Fibroblast of lung (primary cell): ENCODE results near the gene ODAD3. TPM values are rescaled to one million over a fixed set of nuclear protein-coding genes. Genes with fewer than 3 reads are reported as not detected.
A peak's percentile ranks its signal among the peaks of the same experiment; 100 is the strongest.

Source experiments
- DNase-seq, 2 donors: peaks; one replicate each; pipeline versions ENCODE4 v3.0.0 to v3.0.0-alpha.2; 2010; ENCODE audit warnings: low read depth in 2 of 2
- H2AFZ ChIP-seq: 2 replicates; pipeline ENCODE4 v1.5.1; 2012; ENCODE audit warnings: low read length, control low read depth, inconsistent platforms
- H3K27ac ChIP-seq: 2 replicates; pipeline ENCODE4 v1.5.1; 2011; ENCODE audit warnings: low read length, control low read depth; ENCODE audit not compliant: insufficient read depth
- H3K27me3 ChIP-seq: 2 replicates; pipeline ENCODE4 v1.5.1; 2011; ENCODE audit warnings: mild to moderate bottlenecking, low read length; ENCODE audit not compliant: control insufficient read depth, insufficient read depth
- H3K36me3 ChIP-seq: 2 replicates; pipeline ENCODE4 v1.5.1; 2011; ENCODE audit warnings: low read length; ENCODE audit not compliant: control insufficient read depth, insufficient read depth
- H3K4me1 ChIP-seq: 2 replicates; pipeline ENCODE4 v1.5.1; 2011; ENCODE audit warnings: low read length; ENCODE audit not compliant: control insufficient read depth, insufficient read depth; ENCODE audit errors: extremely low read depth
- H3K4me2 ChIP-seq: 2 replicates; pipeline ENCODE4 v1.5.1; 2011; ENCODE audit warnings: low read length, control low read depth; ENCODE audit not compliant: insufficient read depth; ENCODE audit errors: extremely low read depth
- H3K4me3 ChIP-seq, 4 experiments: fragments of 200-600 bp in 1 of 4; sonication (generic) in 1 of 4; replicated peaks in 1 of 4; 2 replicates each; pipeline ENCODE4 v1.5.1; 2011 to 2016; ENCODE audit warnings: low read length in 4 of 4, low read depth in 3 of 4, mild to moderate bottlenecking in 3 of 4, control low read depth in 2 of 4, inconsistent platforms in 1 of 4, mixed read lengths in 1 of 4; ENCODE audit not compliant: insufficient read depth in 1 of 4; ENCODE audit errors: control extremely low read depth in 1 of 4
- H3K79me2 ChIP-seq: 2 replicates; pipeline ENCODE4 v1.5.1; 2012; ENCODE audit warnings: mild to moderate bottlenecking, low read length, inconsistent platforms; ENCODE audit not compliant: control insufficient read depth, insufficient read depth
- H3K9ac ChIP-seq: 2 replicates; pipeline ENCODE4 v1.5.1; 2011; ENCODE audit warnings: mild to moderate bottlenecking, low read length, control low read depth; ENCODE audit not compliant: insufficient read depth
- H3K9me3 ChIP-seq: 2 replicates; pipeline ENCODE4 v1.5.1; 2012; ENCODE audit warnings: low read depth, low read length; ENCODE audit not compliant: control insufficient read depth, insufficient read depth
- H4K20me1 ChIP-seq: 2 replicates; pipeline ENCODE4 v1.5.1; 2011; ENCODE audit warnings: low read length; ENCODE audit not compliant: control insufficient read depth, insufficient read depth; ENCODE audit errors: extremely low read depth
- EZH2 ChIP-seq: IDR thresholded peaks from 2 replicates; pipeline ENCODE4 v1.5.1; 2012; ENCODE audit warnings: low read length, control low read depth, mild to moderate bottlenecking; ENCODE audit errors: missing control alignments
- polyA plus RNA-seq, 2 donors: library from polyadenylated mRNA; depleted of rRNA in 1 of 2; stranded (reverse) in 1 of 2; unstranded in 1 of 2; fragments of >200 nt; gene quantifications; 2 replicates each; pipeline ENCODE4 v1.2.1, GENCODE V29; 2011 to 2012; ENCODE audit warnings: missing spikeins in 1 of 2
- total RNA-seq: library from RNA; depleted of rRNA; stranded (reverse); fragments of >200 nt; gene quantifications from 2 replicates; pipeline ENCODE4 v1.2.1, GENCODE V29; 2014
- TF ChIP-seq, protein P1 (sequence below), 2 donors: IDR thresholded peaks in 1 of 2; conservative IDR thresholded peaks in 1 of 2; 1 replicate in 1 of 2; 2 replicates in 1 of 2; pipeline ENCODE4 v1.5.1; 2011 to 2012; ENCODE audit warnings: low read length in 2 of 2, control low read depth in 1 of 2, inconsistent platforms in 1 of 2, low read depth in 1 of 2, mild to moderate bottlenecking in 1 of 2

The ODAD3 gene
- total and polyA plus RNA-seq, 2 donors (not counting 1 experiment from before 2014, with no cell fraction given): 0.32 to 0.66 TPM

DNA sequence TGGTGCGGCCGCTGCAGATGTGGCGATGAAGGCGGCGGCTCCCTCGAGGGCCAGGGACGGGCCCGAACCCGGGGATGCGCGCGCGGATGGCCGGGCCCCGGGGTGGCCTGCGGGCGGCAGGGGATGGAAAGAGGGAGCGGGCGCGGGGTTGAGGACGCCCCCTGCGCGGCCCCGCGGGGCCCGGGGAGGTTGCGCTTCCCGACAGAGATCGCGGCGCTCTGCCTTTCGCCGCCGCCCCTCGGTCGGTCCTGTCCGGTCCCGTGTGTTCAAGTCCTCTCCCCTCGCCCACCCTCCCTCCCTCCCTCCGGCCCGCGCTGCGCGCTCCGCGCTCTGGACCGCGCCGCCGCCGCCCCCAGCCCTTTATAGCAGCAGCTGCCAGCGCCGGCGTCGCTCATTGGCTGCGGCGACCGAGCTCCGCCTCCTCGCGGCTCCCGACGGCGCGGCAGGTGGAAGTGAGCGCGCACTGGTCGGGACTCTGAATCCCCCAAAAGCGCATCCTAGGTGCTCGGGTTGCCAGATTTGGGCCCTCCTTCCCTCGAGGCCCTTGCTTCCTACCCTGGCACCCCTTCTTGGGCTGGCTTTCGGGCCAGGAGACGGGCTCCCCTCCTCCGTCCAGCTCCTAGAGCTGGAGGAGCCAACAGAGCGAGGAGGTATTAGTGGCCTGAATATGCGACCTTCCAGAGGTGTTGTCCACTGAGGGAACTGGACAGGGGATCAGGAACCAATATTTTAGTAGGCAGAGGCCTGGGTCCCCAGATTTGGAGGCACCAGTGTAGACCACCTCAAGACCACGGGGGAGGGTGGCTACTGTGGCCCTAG is 46.0 kb upstream of the ODAD3 start, which contains the start of gene ELAVL3:
Gene ELAVL3, minus strand, starts transcription at position 332 of the 819 bp plus-strand sequence. CDS start 438 bp downstream, outside the sequence.
- Histone ChIP-seq H3K9me3 (no peaks in the 10 kb centered on the region), H3K4me2 (peak within 1 kb of the TSS; percentile 13), H3K79me2 (no peaks in the 10 kb centered on the region), H3K4me3 (no peak within 1 kb of the TSS), H3K27ac (no peak within 1 kb of the TSS), H2AFZ (no peak within 1 kb of the TSS), H4K20me1 (no peaks in the 10 kb centered on the region), H3K36me3 (no peaks in the 10 kb centered on the region), H3K4me1 (no peaks in the 10 kb centered on the region), H3K27me3 (peaks cover 29% of the 10 kb centered on the region), H3K9ac (no peak within 1 kb of the TSS)
- no peak for DNase-seq
- no peak for TF ChIP-seq EZH2
- TF ChIP-seq, protein P1, sequence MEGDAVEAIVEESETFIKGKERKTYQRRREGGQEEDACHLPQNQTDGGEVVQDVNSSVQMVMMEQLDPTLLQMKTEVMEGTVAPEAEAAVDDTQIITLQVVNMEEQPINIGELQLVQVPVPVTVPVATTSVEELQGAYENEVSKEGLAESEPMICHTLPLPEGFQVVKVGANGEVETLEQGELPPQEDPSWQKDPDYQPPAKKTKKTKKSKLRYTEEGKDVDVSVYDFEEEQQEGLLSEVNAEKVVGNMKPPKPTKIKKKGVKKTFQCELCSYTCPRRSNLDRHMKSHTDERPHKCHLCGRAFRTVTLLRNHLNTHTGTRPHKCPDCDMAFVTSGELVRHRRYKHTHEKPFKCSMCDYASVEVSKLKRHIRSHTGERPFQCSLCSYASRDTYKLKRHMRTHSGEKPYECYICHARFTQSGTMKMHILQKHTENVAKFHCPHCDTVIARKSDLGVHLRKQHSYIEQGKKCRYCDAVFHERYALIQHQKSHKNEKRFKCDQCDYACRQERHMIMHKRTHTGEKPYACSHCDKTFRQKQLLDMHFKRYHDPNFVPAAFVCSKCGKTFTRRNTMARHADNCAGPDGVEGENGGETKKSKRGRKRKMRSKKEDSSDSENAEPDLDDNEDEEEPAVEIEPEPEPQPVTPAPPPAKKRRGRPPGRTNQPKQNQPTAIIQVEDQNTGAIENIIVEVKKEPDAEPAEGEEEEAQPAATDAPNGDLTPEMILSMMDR (conservative IDR thresholded peaks at IDR 0.05 in 1 of 2, IDR thresholded peaks at IDR 0.05 in 1 of 2; ENCODE audit: low read depth in 1 of 2, low read length in 2 of 2): no peak

DNA sequence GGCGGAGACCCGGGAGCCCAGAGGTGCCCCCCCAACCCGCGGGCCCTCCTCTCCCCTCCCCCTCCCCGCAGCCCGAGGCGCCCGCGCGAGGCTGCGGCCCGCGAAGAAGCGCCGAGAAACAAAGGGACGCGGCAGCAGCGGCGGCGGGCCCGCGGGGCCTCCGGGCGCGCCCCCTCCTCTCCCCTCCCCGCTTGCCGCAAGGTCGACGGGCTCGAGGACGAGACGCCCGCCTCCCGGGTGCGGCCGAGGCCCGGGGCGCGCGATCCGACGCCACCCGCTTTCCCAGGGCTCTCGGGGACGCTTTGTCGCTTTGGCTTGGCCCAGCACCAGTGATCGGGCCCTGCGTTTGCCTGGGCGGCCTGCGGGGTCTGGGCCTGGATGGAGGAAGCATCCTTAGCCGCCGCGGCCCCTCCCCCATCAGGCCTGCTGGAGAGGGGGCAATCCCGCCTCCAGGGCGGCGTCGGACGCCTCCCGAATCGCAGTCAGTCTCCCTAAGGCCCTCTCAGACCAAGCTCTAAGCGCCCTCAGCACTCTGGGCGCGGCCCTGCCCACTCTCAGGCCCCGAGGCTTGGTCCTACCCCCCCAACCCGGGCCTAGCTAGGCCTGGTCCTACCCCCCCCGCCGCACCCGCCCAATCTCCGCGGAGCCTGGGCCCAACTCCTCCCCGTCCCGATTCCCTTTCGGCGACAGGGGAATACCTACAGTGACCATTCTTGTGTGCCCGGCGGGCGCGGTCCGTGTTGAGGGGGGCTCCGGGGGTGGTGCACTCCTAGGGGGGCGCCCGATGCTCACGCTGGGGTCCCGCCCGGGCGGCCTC is 45.2 kb upstream of the ODAD3 start:
- Histone ChIP-seq H3K4me3 (no peak overlapping the region), H3K79me2 (no peaks in the 10 kb centered on the region), H3K4me2 (peak overlapping the region; percentile 13), H3K36me3 (no peaks in the 10 kb centered on the region), H2AFZ (no peak overlapping the region), H3K27me3 (peaks cover 29% of the 10 kb centered on the region), H3K9me3 (no peaks in the 10 kb centered on the region), H3K27ac (no peak overlapping the region), H3K9ac (no peak overlapping the region), H4K20me1 (no peaks in the 10 kb centered on the region), H3K4me1 (no peaks in the 10 kb centered on the region)
- no peak for DNase-seq
- TF ChIP-seq EZH2: peak; percentile 82
- TF ChIP-seq, protein P1 (conservative IDR thresholded peaks at IDR 0.05 in 1 of 2, IDR thresholded peaks at IDR 0.05 in 1 of 2; ENCODE audit: low read depth in 1 of 2, low read length in 2 of 2): no peak
